CD14-positive monocyte (primary cell): ENCODE results near the gene SART3. TPM values are rescaled to one million over a fixed set of nuclear protein-coding genes. Genes with fewer than 3 reads are reported as not detected.
"Not testable (repeated sequence)": the region's sequence is repeated elsewhere in the genome, so short reads cannot be mapped to it uniquely, and the experiment has no call there.

ENCODE experiments used
- DNase-seq, 3 donors: peaks; one replicate each; pipeline ENCODE4 v3.0.0-alpha.2; 2011 to 2022
- H2AFZ ChIP-seq: 2 replicates; pipeline ENCODE4 v1.6.0; 2012; ENCODE audit warnings: mild to moderate bottlenecking, low read depth, low read length, inconsistent platforms; ENCODE audit not compliant: insufficient read depth, poor library complexity, severe bottlenecking
- H3K27ac ChIP-seq, 2 donors: 1 replicate in 1 of 2; 2 replicates in 1 of 2; pipeline ENCODE4 v1.5.1; 2012 to 2013; ENCODE audit warnings: low read length in 2 of 2, control low read depth in 1 of 2, inconsistent platforms in 1 of 2, low read depth in 1 of 2, mild to moderate bottlenecking in 1 of 2
- H3K27me3 ChIP-seq, 2 donors: one replicate each; pipeline versions ENCODE4 v1.6.0 to v1.6.1; 2011 to 2013; ENCODE audit warnings: low read length in 2 of 2; ENCODE audit not compliant: control insufficient read depth in 2 of 2, insufficient read depth in 2 of 2
- H3K36me3 ChIP-seq, 2 donors: replicated peaks in 1 of 2; 1 replicate in 1 of 2; 2 replicates in 1 of 2; pipeline versions ENCODE4 v1.5.1 to v1.6.1; 2012 to 2013; ENCODE audit warnings: low read length in 2 of 2, control low read depth in 1 of 2, inconsistent platforms in 1 of 2, mild to moderate bottlenecking in 1 of 2; ENCODE audit not compliant: insufficient read depth in 2 of 2, control insufficient read depth in 1 of 2
- H3K4me1 ChIP-seq, 2 donors: 1 replicate in 1 of 2; 2 replicates in 1 of 2; pipeline versions ENCODE4 v1.5.1 to v1.6.1; 2012 to 2013; ENCODE audit warnings: low read length in 2 of 2, control low read depth in 1 of 2, inconsistent platforms in 1 of 2, mild to moderate bottlenecking in 1 of 2, moderate library complexity in 1 of 2; ENCODE audit not compliant: insufficient read depth in 2 of 2, control insufficient read depth in 1 of 2
- H3K4me2 ChIP-seq: replicated peaks from 2 replicates; pipeline ENCODE3; 2012; ENCODE audit warnings: low read length, moderate library complexity, mild to moderate bottlenecking; ENCODE audit not compliant: poor library complexity, severe bottlenecking; ENCODE audit errors: extremely low read depth
- H3K4me3 ChIP-seq, 3 experiments: fragments of 200-600 bp in 1 of 3; sonication (generic) in 1 of 3; replicated peaks in 1 of 3; 1 replicate in 2 of 3; 2 replicates in 1 of 3; pipeline ENCODE4 v1.5.1; 2011 to 2013; ENCODE audit warnings: low read length in 3 of 3, mild to moderate bottlenecking in 3 of 3, control low read depth in 2 of 3, low read depth in 2 of 3, inconsistent platforms in 1 of 3, moderate library complexity in 1 of 3
- H3K79me2 ChIP-seq: 2 replicates; pipeline ENCODE4 v1.6.0; 2012; ENCODE audit warnings: mild to moderate bottlenecking, control low read depth, inconsistent platforms, low read length, moderate library complexity; ENCODE audit not compliant: insufficient read depth
- H3K9ac ChIP-seq: 2 replicates; pipeline ENCODE4 v1.6.0; 2017; ENCODE audit warnings: low read length, mild to moderate bottlenecking; ENCODE audit not compliant: insufficient read depth, poor library complexity, severe bottlenecking
- H3K9me3 ChIP-seq, 2 donors: replicated peaks in 1 of 2; 1 replicate in 1 of 2; 2 replicates in 1 of 2; pipeline versions ENCODE4 v1.5.1 to v1.6.1; 2012 to 2013; ENCODE audit warnings: low read length in 2 of 2, control low read depth in 1 of 2; ENCODE audit not compliant: control insufficient read depth in 1 of 2, insufficient read depth in 1 of 2
- H4K20me1 ChIP-seq: 2 replicates; pipeline ENCODE4 v1.6.0; 2012; ENCODE audit warnings: mild to moderate bottlenecking, low read length, control low read depth, moderate library complexity; ENCODE audit not compliant: insufficient read depth
- H3K27ac Mint-ChIP-seq, 7 donors: one replicate each; pipeline ENCODE4 v1.8.0; 2020; ENCODE audit warnings: mild to moderate bottlenecking in 7 of 7, mixed read lengths in 7 of 7, moderate library complexity in 6 of 7, inconsistent platforms in 2 of 7
- H3K27me3 Mint-ChIP-seq, 3 donors: one replicate each; pipeline ENCODE4 v1.8.0; 2021 to 2022; ENCODE audit warnings: low read depth in 3 of 3, mild to moderate bottlenecking in 3 of 3, mixed read lengths in 3 of 3, moderate library complexity in 3 of 3, inconsistent platforms in 1 of 3
- H3K36me3 Mint-ChIP-seq, 2 donors: one replicate each; pipeline ENCODE4 v1.8.0; 2020; ENCODE audit warnings: mixed read lengths in 2 of 2, inconsistent platforms in 1 of 2, mild to moderate bottlenecking in 1 of 2
- H3K4me1 Mint-ChIP-seq: one replicate; pipeline ENCODE4 v1.8.0; 2020; ENCODE audit warnings: mild to moderate bottlenecking, mixed read lengths
- H3K4me3 Mint-ChIP-seq, 2 donors: one replicate each; pipeline ENCODE4 v1.8.0; 2020; ENCODE audit warnings: mild to moderate bottlenecking in 2 of 2, mixed read lengths in 2 of 2, moderate library complexity in 1 of 2
- H3K9me3 Mint-ChIP-seq, 7 donors: one replicate each; pipeline ENCODE4 v1.8.0; 2020 to 2022; ENCODE audit warnings: mixed read lengths in 7 of 7, mild to moderate bottlenecking in 6 of 7, moderate library complexity in 6 of 7, inconsistent platforms in 2 of 7
- CTCF ChIP-seq: fragments of 200-600 bp; IDR thresholded peaks from one replicate; pipeline ENCODE4 v1.8.0; 2022; ENCODE audit warnings: antibody characterized with exemption, mild to moderate bottlenecking
- WGBS: methylation state at CpG from one replicate; pipeline ENCODE4 v1.1.5; 2013; ENCODE audit warnings: missing lambda C conversion rate; ENCODE audit not compliant: insufficient coverage; 5-methylcytosine and 5-hydroxymethylcytosine counted together
- intact Hi-C, 2 donors: fragments of 100-400 bp; cut with micrococcal nuclease; formaldehyde crosslinking; loops; one replicate each; pipeline versions ENCODE4 v1.15.0 to v1.15.1; 2023
- polyA plus RNA-seq, 3 donors: library from polyadenylated mRNA; depleted of rRNA in 1 of 3; unstranded in 2 of 3; stranded (reverse) in 1 of 3; fragments of 300-500 nt in 2 of 3; fragments of >200 nt in 1 of 3; fragmentation: Illumina TruSeq in 2 of 3; gene quantifications; 1 replicate in 2 of 3; 2 replicates in 1 of 3; pipeline ENCODE4 v1.2.3, GENCODE V29; 2012 to 2021

SART3 gene
- polyA plus RNA-seq, 3 donors: 10.3 to 20.9 (median 20.6) TPM

DNA sequence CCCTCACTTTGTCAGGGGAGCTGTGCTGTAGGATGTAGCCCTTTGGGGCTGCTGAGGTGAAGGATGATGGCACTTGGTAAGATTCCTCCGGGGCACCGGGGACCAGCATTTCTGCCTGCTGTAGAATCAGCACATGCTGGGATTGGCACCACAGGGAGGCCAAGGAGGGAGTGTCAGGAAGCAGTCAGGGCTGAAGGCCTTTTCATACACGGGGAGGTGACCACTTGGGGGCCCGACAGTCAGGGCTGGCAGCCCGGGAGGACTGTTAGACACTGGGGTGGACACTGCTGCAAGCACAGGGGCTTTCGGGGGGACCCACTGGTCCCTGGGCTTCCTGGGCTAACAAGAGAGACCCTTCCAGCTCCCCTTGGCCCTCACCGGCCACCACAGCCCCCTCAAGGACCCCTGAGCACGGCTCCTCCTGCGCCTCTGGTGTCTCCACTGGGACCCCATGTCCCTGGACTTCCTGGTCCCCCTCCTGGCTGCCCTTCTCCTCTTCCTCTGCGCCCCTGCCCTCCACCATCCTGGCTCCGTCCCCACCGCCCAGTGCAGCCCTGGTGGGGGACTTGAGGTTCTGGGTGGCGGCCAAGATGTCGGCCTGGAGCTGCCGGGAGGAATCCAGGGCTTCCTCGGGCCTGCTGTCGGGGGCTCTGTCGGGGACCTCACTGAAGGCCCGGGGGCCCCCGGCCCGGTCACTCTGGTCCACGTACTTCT is 30.5 kb upstream of the SART3 start:
- no peak overlapping the region for H3K27ac ChIP-seq
- 95% methylated on average over 20 of the region's 22 CpGs for WGBS
- H3K27me3 ChIP-seq: no peaks in the 10 kb centered on the region
- Mint-ChIP-seq H3K4me1 (no peaks in the 10 kb centered on the region), H3K27me3 (peaks cover 0 to 4% (median 2%) of the 10 kb centered on the region in 3 donors), H3K27ac (no peak overlapping the region), H3K4me3 (no peak overlapping the region), H3K36me3 (no peaks in the 10 kb centered on the region), H3K9me3 (no peaks in the 10 kb centered on the region)
- no peaks in the 10 kb centered on the region for H3K4me1 ChIP-seq
- H3K4me3 ChIP-seq: no peak overlapping the region
- no peak for TF ChIP-seq CTCF
- H3K4me2 ChIP-seq: no peak overlapping the region
- no peak overlapping the region for H3K9ac ChIP-seq
- H3K36me3 ChIP-seq: no peaks in the 10 kb centered on the region
- no peak for DNase-seq
- intact Hi-C loops: no loop called here
- H3K9me3 ChIP-seq: no peaks in the 10 kb centered on the region
- no peaks in the 10 kb centered on the region for H4K20me1 ChIP-seq
- no peaks in the 10 kb centered on the region for H3K79me2 ChIP-seq
- H2AFZ ChIP-seq: no peak overlapping the region

- H3K79me2 ChIP-seq, H3K27me3 ChIP-seq, H2AFZ ChIP-seq, H3K4me2 ChIP-seq, DNase-seq, H3K9ac ChIP-seq, H3K4me1 Mint-ChIP-seq, H3K27me3 Mint-ChIP-seq, H3K4me3 ChIP-seq, H3K36me3 Mint-ChIP-seq, H3K36me3 ChIP-seq, H3K9me3 ChIP-seq, H3K27ac Mint-ChIP-seq, H3K9me3 Mint-ChIP-seq, H3K4me3 Mint-ChIP-seq, intact Hi-C loops, H3K4me1 ChIP-seq, H3K27ac ChIP-seq, H4K20me1 ChIP-seq: not testable (repeated sequence)
- WGBS: 86% methylated on average over 9 of the region's 9 CpGs
Measured at GRCh38 chr12:108590463-108590862, 29.5 kb upstream of the SART3 start.
